Naive thymus-derived CD4-positive, alpha-beta T cell (primary cell): Measurements from ENCODE around the gene LTC4S. TPM values are rescaled to one million over a fixed set of nuclear protein-coding genes. Genes with fewer than 3 reads are reported as not detected.

Source experiments
- ATAC-seq: fragments of 150-1000 bp; cut with Tn5 transposase; 2 replicates; pipeline ENCODE4 v1.10.0; 2021; ENCODE audit warnings: mild to moderate bottlenecking, moderate library complexity
- CTCF ChIA-PET: fragments of 350-600 bp; sonication (Branson Sonifier 250); formaldehyde crosslinking; loops from one replicate; lab custom pipeline; 2021; ENCODE audit warnings: antibody characterized with exemption; lab: Charles Lee
- POLR2A ChIA-PET: fragments of 350-600 bp; sonication (Branson Sonifier 250); formaldehyde crosslinking; loops from one replicate; lab custom pipeline; 2021; ENCODE audit warnings: antibody characterized with exemption, inconsistent platforms; lab: Charles Lee
- DNase-seq, 9 donors: peaks; one replicate each; pipeline versions ENCODE4 v3.0.0 to v3.0.0-alpha.2; 2020 to 2022; ENCODE audit warnings: mixed read lengths in 1 of 9
- H3K27ac ChIP-seq: one replicate; pipeline ENCODE4 v1.7.0; 2013; ENCODE audit warnings: mild to moderate bottlenecking, low read depth, low read length, moderate library complexity
- H3K27me3 ChIP-seq, 2 donors: one replicate each; pipeline ENCODE4 v1.7.0; 2013; ENCODE audit warnings: low read length in 2 of 2, mild to moderate bottlenecking in 2 of 2, moderate library complexity in 2 of 2; ENCODE audit not compliant: control insufficient read depth in 2 of 2, insufficient read depth in 2 of 2
- H3K36me3 ChIP-seq, 3 experiments: 1 replicate in 2 of 3; 2 replicates in 1 of 3; pipeline ENCODE4 v1.7.0; 2013; ENCODE audit warnings: low read length in 3 of 3, mild to moderate bottlenecking in 3 of 3, moderate library complexity in 1 of 3; ENCODE audit not compliant: insufficient read depth in 3 of 3, control insufficient read depth in 2 of 3
- H3K4me1 ChIP-seq, 2 donors: one replicate each; pipeline ENCODE4 v1.7.0; 2013; ENCODE audit warnings: low read length in 2 of 2, mild to moderate bottlenecking in 2 of 2, moderate library complexity in 1 of 2; ENCODE audit not compliant: control insufficient read depth in 2 of 2, insufficient read depth in 2 of 2
- H3K4me3 ChIP-seq: 2 replicates; pipeline ENCODE4 v1.7.0; 2013; ENCODE audit warnings: mild to moderate bottlenecking, low read length
- H3K9me3 ChIP-seq, 3 experiments: 1 replicate in 2 of 3; 2 replicates in 1 of 3; pipeline ENCODE4 v1.7.0; 2013; ENCODE audit warnings: low read length in 3 of 3; ENCODE audit not compliant: control insufficient read depth in 2 of 3
- H3K27ac Mint-ChIP-seq, 9 donors: one replicate each; pipeline ENCODE4 v1.8.0; 2020 to 2022; ENCODE audit warnings: mixed read lengths in 9 of 9, mild to moderate bottlenecking in 8 of 9, moderate library complexity in 5 of 9, inconsistent platforms in 2 of 9
- H3K27me3 Mint-ChIP-seq, 5 donors: one replicate each; pipeline ENCODE4 v1.8.0; 2021 to 2022; ENCODE audit warnings: mixed read lengths in 5 of 5, mild to moderate bottlenecking in 1 of 5
- H3K36me3 Mint-ChIP-seq, 5 donors: one replicate each; pipeline ENCODE4 v1.8.0; 2020 to 2022; ENCODE audit warnings: mixed read lengths in 5 of 5, mild to moderate bottlenecking in 3 of 5, inconsistent platforms in 1 of 5
- H3K4me1 Mint-ChIP-seq, 7 donors: one replicate each; pipeline ENCODE4 v1.8.0; 2020 to 2022; ENCODE audit warnings: mixed read lengths in 7 of 7, mild to moderate bottlenecking in 3 of 7, inconsistent platforms in 1 of 7
- H3K4me3 Mint-ChIP-seq, 10 donors: one replicate each; pipeline ENCODE4 v1.8.0; 2020 to 2022; ENCODE audit warnings: mild to moderate bottlenecking in 10 of 10, mixed read lengths in 10 of 10, moderate library complexity in 6 of 10, inconsistent platforms in 2 of 10
- H3K9me3 Mint-ChIP-seq, 11 donors: one replicate each; pipeline ENCODE4 v1.8.0; 2020 to 2022; ENCODE audit warnings: mixed read lengths in 11 of 11, mild to moderate bottlenecking in 4 of 11, inconsistent platforms in 1 of 11, moderate library complexity in 1 of 11
- intact Hi-C, 2 donors: fragments of 100-400 bp; cut with micrococcal nuclease; formaldehyde crosslinking; loops; one replicate each; pipeline ENCODE4 v1.15.1; 2023
- polyA plus RNA-seq, 2 donors: library from polyadenylated mRNA; unstranded; fragments of 300-500 nt; fragmentation: Illumina TruSeq; gene quantifications; one replicate each; pipeline ENCODE4 v1.2.3, GENCODE V29; 2021
- total RNA-seq, 6 experiments: library from RNA in 5 of 6; stranded (reverse) in 5 of 6; gene quantifications; 1 replicate in 5 of 6; 2 replicates in 1 of 6; pipeline ENCODE4 v1.2.3 and lab custom pipeline; 2021 to 2026

Gene LTC4S
- total and polyA plus RNA-seq, 7 experiments from 2014 or later, result 0.97 to 8.1 (median 4.9) TPM

- Mint-ChIP-seq H3K36me3 (peaks cover 0 to 9% (median 3%) of the 10 kb centered on the region in 5 donors), H3K4me3 (peak overlapping the region in 7 of 10 donors; percentile 18 to 76 (median 45)), H3K4me1 (peaks cover 34 to 43% (median 36%) of the 10 kb centered on the region in 7 donors), H3K27ac (peak overlapping the region in 8 of 9 donors; percentile 16 to 88 (median 70)), H3K27me3 (no peaks in the 10 kb centered on the region), H3K9me3 (peaks cover 0 to 4% (median 0%) of the 10 kb centered on the region in 11 donors)
- ATAC-seq (peak; percentile 75), DNase-seq (peak; percentile 69 to 82 (median 80))
- H3K4me1 ChIP-seq, result peaks cover 24 to 27% of the 10 kb centered on the region in 2 donors
- no peaks in the 10 kb centered on the region for H3K27me3 ChIP-seq
- no peaks in the 10 kb centered on the region for H3K9me3 ChIP-seq
- ChIA-PET POLR2A (interaction anchor here (0.5 to 7.9 kb wide), 10 partner anchors 18 to 107 kb away, joined by 3 to 136 read pairs (median 4); partner anchors contain the start of genes MRNIP and SQSTM1), CTCF (interaction anchor here (0.5 to 2.2 kb wide), 17 partner anchors 14 to 1388 kb away, joined by 3 to 10 read pairs (median 4); partner anchors contain the start of genes SQSTM1 and TBC1D9B)
- intact Hi-C loops, result loop anchor here (1.0 to 5.0 kb wide), 7 partner anchors 19 to 289 kb away; partner anchors contain the start of genes MRNIP (in 2 of the 2), RNF130 (in 2 of the 2), TBC1D9B (in 2 of the 2) and SQSTM1 (in 1 of the 2)
- peaks cover 0 to 24% (median 0%) of the 10 kb centered on the region in 3 experiments for H3K36me3 ChIP-seq
- no peak overlapping the region for H3K4me3 ChIP-seq
- no peak overlapping the region for H3K27ac ChIP-seq
These were observed 7.8 kb downstream of the LTC4S start for GRCh38 chr5:179801304-179802206.

GRCh38 chr5:179802207-179802883, 8.6 kb downstream of the LTC4S start:
- H3K9me3 Mint-ChIP-seq, result no peaks in the 10 kb centered on the region
- no peak overlapping the region for H3K27ac ChIP-seq

GRCh38 chr5:179802950-179803562, 9.3 kb downstream of the LTC4S start:
- peaks cover 30 to 38% (median 33%) of the 10 kb centered on the region in 7 donors for H3K4me1 Mint-ChIP-seq
- H3K4me3 Mint-ChIP-seq, result peak overlapping the region in 5 of 10 donors; percentile 10 to 87 (median 76)
- ATAC-seq, result no peak
- DNase-seq, result no peak
- Histone ChIP-seq H3K4me3 (no peak overlapping the region), H3K9me3 (no peaks in the 10 kb centered on the region), H3K27me3 (no peaks in the 10 kb centered on the region), H3K27ac (peak overlapping the region; percentile 47), H3K4me1 (peaks cover 19 to 26% of the 10 kb centered on the region in 2 donors), H3K36me3 (peaks cover 0 to 23% (median 0%) of the 10 kb centered on the region in 3 experiments)
- H3K36me3 Mint-ChIP-seq, result peaks cover 0 to 7% (median 3%) of the 10 kb centered on the region in 5 donors
- ChIA-PET CTCF (interaction anchor here (0.6 to 2.2 kb wide), 8 partner anchors 17 to 285 kb away, joined by 3 to 10 read pairs (median 5); partner anchors contain the start of genes SQSTM1 and TBC1D9B), POLR2A (interaction anchor here (0.6 to 7.9 kb wide), 9 partner anchors 8 to 251 kb away, joined by 3 to 136 read pairs (median 4); partner anchors contain the start of genes HNRNPH1 and SQSTM1)
- peak overlapping the region in 8 of 9 donors; percentile 14 to 88 (median 54) for H3K27ac Mint-ChIP-seq
- H3K27me3 Mint-ChIP-seq, result no peaks in the 10 kb centered on the region
- no peaks in the 10 kb centered on the region for H3K9me3 Mint-ChIP-seq
- intact Hi-C loops, result loop anchor here (1.0 to 5.0 kb wide), 7 partner anchors 17 to 287 kb away; partner anchors contain the start of genes MRNIP (in 2 of the 2), RNF130 (in 2 of the 2), TBC1D9B (in 2 of the 2) and SQSTM1 (in 1 of the 2)

More at GRCh38 chr5:179802207-179802883, 8.6 kb downstream of the LTC4S start:
- H3K36me3 ChIP-seq, result peaks cover 0 to 24% (median 0%) of the 10 kb centered on the region in 3 experiments
- H3K4me3 Mint-ChIP-seq, result peak overlapping the region in 4 of 10 donors; percentile 18 to 38 (median 26)
- CTCF ChIA-PET, result interaction anchor here (0.5 to 2.2 kb wide), 16 partner anchors 15 to 285 kb away, joined by 3 to 10 read pairs (median 4); partner anchors contain the start of genes SQSTM1 and TBC1D9B
- H3K27me3 Mint-ChIP-seq, result no peaks in the 10 kb centered on the region
- H3K36me3 Mint-ChIP-seq, result peaks cover 0 to 9% (median 3%) of the 10 kb centered on the region in 5 donors
- DNase-seq, result no peak
- no peak for ATAC-seq
- H3K27me3 ChIP-seq, result no peaks in the 10 kb centered on the region
- POLR2A ChIA-PET, result interaction anchor here (0.5 to 7.9 kb wide), 9 partner anchors 8 to 106 kb away, joined by 3 to 136 read pairs (median 4); partner anchors contain the start of genes MRNIP and SQSTM1
- intact Hi-C loops, result loop anchor here (1.0 to 5.0 kb wide), 7 partner anchors 18 to 288 kb away; partner anchors contain the start of genes MRNIP (in 2 of the 2), RNF130 (in 2 of the 2), TBC1D9B (in 2 of the 2) and SQSTM1 (in 1 of the 2)
- H3K4me1 Mint-ChIP-seq, result peaks cover 28 to 37% (median 32%) of the 10 kb centered on the region in 7 donors
- H3K4me1 ChIP-seq, result peaks cover 19 to 26% of the 10 kb centered on the region in 2 donors
- peak overlapping the region in 7 of 9 donors; percentile 16 to 88 (median 60) for H3K27ac Mint-ChIP-seq
- no peak overlapping the region for H3K4me3 ChIP-seq
- H3K9me3 ChIP-seq, result no peaks in the 10 kb centered on the region

GRCh38 chr5:179803651-179804554, 10.1 kb downstream of the LTC4S start:
- peaks cover 19 to 26% of the 10 kb centered on the region in 2 donors for H3K4me1 ChIP-seq
- H3K27ac Mint-ChIP-seq, result peak overlapping the region; percentile 12 to 88 (median 83)
- intact Hi-C loops, result loop anchor here (2.0 to 5.0 kb wide), 3 partner anchors 33 to 268 kb away; partner anchors contain the start of genes RNF130 (in 2 of the 2) and TBC1D9B (in 1 of the 2)
- peaks cover 31 to 41% (median 34%) of the 10 kb centered on the region in 7 donors for H3K4me1 Mint-ChIP-seq
- H3K9me3 ChIP-seq, result no peaks in the 10 kb centered on the region
- H3K36me3 Mint-ChIP-seq, result peaks cover 0 to 7% (median 3%) of the 10 kb centered on the region in 5 donors
- ChIA-PET POLR2A (interaction anchor here (0.6 to 7.9 kb wide), 5 partner anchors 9 to 252 kb away, joined by 4 to 136 read pairs (median 6); partner anchors contain the start of genes HNRNPH1 and SQSTM1), CTCF (interaction anchor here (0.7 kb wide), 1 partner anchor 103 kb away, joined by 3 read pairs; no protein-coding TSS in a partner anchor)
- H3K27me3 Mint-ChIP-seq, result no peaks in the 10 kb centered on the region
- H3K4me3 ChIP-seq, result no peak overlapping the region
- H3K36me3 ChIP-seq, result peaks cover 0 to 14% (median 0%) of the 10 kb centered on the region in 3 experiments
- peak in 2 of 9 donors; percentile 30 to 71 for DNase-seq
- peak overlapping the region; percentile 76 to 93 (median 87) for H3K4me3 Mint-ChIP-seq
- ATAC-seq, result peak; percentile 12
- H3K27me3 ChIP-seq, result no peaks in the 10 kb centered on the region
- peak overlapping the region; percentile 47 for H3K27ac ChIP-seq
- no peaks in the 10 kb centered on the region for H3K9me3 Mint-ChIP-seq
